Upper lobe of right lung (tissue), 1 donor: ENCODE results near the gene EHBP1L1. TPM values are rescaled to one million over a fixed set of nuclear protein-coding genes. Genes with fewer than 3 reads are reported as not detected.

Experiments
- ATAC-seq: fragments of 200-7000 bp; cut with Tn5 transposase; one replicate; pipeline ENCODE4 v1.9.1; 2020; ENCODE audit warnings: mild to moderate bottlenecking, moderate library complexity
- DNase-seq: peaks from one replicate; pipeline ENCODE4 v3.0.0-alpha.2; 2020
- H3K27ac ChIP-seq: fragments of 200-600 bp; one replicate; pipeline ENCODE4 v1.8.0; 2022
- H3K27me3 ChIP-seq: fragments of 200-600 bp; one replicate; pipeline ENCODE4 v1.8.0; 2022; ENCODE audit warnings: mild to moderate bottlenecking
- H3K36me3 ChIP-seq: fragments of 200-600 bp; one replicate; pipeline ENCODE4 v1.8.0; 2022
- H3K4me1 ChIP-seq: fragments of 200-600 bp; one replicate; pipeline ENCODE4 v1.8.0; 2022
- H3K4me3 ChIP-seq: fragments of 200-600 bp; one replicate; pipeline ENCODE4 v1.8.0; 2022; ENCODE audit warnings: mild to moderate bottlenecking
- H3K9me3 ChIP-seq: fragments of 200-600 bp; one replicate; pipeline ENCODE4 v1.8.0; 2022
- intact Hi-C: fragments of 100-400 bp; cut with DNase I; formaldehyde crosslinking; loops from one replicate; pipeline ENCODE4 v1.11.0; 2022
- total RNA-seq: library from RNA; stranded (reverse); fragmentation: NEBNext Ultra II Directional; extraction: Animal tissue kit (Norgen Biotek cat#: 25700); gene quantifications from one replicate; pipeline ENCODE4 v1.2.1, GENCODE V29; 2021
- TF ChIP-seq, protein P1 (sequence below): fragments of 200-600 bp; IDR thresholded peaks from one replicate; pipeline ENCODE4 v1.8.0; 2022; ENCODE audit warnings: antibody characterized with exemption
- donor health status: DM: no; HTN: yes; CAD: no; lungs with severe emphysema.

The EHBP1L1 gene
- total RNA-seq, 1 donor from 2014 or later: 88.3 TPM

DNA sequence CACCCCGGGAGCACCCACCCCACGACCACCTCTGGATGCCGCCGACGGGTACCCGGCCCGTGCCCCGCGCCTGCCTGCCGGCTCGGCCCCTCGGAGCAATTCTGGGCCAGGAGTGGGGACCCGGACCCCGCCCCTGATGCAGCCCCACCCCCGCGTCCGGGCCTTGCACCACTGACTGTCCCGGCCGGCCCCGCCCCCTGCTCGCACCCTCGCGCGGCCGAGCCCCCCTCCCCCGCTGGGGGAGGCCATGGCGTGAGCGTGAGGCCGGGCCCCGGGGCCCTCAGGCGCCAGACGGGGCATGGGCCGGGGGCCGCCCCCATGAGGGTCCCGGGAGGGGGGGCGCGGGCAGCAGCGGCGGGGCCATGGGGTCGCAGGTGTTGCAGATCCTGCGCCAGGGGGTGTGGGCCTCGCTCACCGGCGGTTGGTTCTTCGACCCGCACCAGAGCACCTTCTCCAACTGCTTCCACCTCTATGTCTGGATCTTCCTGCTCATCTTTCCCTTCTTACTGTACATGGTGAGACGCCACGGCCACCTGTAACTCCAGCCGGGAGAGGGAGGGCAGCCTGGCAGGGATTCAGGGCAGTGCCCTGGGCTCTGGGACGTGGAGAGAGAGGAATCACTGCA, 40.2 kb downstream of the EHBP1L1 start:
- TF ChIP-seq, protein P1, sequence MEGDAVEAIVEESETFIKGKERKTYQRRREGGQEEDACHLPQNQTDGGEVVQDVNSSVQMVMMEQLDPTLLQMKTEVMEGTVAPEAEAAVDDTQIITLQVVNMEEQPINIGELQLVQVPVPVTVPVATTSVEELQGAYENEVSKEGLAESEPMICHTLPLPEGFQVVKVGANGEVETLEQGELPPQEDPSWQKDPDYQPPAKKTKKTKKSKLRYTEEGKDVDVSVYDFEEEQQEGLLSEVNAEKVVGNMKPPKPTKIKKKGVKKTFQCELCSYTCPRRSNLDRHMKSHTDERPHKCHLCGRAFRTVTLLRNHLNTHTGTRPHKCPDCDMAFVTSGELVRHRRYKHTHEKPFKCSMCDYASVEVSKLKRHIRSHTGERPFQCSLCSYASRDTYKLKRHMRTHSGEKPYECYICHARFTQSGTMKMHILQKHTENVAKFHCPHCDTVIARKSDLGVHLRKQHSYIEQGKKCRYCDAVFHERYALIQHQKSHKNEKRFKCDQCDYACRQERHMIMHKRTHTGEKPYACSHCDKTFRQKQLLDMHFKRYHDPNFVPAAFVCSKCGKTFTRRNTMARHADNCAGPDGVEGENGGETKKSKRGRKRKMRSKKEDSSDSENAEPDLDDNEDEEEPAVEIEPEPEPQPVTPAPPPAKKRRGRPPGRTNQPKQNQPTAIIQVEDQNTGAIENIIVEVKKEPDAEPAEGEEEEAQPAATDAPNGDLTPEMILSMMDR: no peak
- no peaks in the 10 kb centered on the region for H3K9me3 ChIP-seq
- H3K4me1 ChIP-seq: peaks cover 29% of the 10 kb centered on the region
- H3K27me3 ChIP-seq: no peaks in the 10 kb centered on the region
- peak overlapping the region; percentile 87 for H3K27ac ChIP-seq
- peak overlapping the region; percentile 90 for H3K4me3 ChIP-seq
- intact Hi-C loops: no loop called here
- H3K36me3 ChIP-seq: peaks cover 39% of the 10 kb centered on the region
- peak; percentile 0 for ATAC-seq
- no peak for DNase-seq

DNA sequence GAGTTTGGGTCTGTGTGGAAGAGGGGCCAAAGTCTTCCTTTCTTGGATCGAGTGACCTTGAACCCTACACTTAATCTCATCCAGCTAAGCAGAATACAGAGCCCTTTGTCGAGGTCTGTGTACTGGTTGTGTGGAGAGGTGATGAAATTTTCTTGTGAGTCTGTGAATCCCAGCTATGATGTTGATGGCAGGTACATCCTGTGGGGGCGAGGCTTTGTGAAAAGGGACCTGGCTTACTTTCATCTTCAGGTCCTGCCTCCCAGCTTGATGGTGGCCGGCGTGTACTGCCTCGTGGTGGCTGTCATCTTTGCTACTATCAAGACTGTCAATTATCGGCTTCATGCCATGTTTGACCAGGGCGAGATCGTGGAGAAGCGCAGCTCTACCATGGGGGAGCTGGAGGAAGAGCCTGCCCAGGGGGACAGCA, 40.7 kb downstream of the EHBP1L1 start:
- DNase-seq: no peak
- peak overlapping the region; percentile 90 for H3K4me3 ChIP-seq
- TF ChIP-seq, protein P1: no peak
- intact Hi-C loops: no loop called here
- peaks cover 44% of the 10 kb centered on the region for H3K36me3 ChIP-seq
- H3K27me3 ChIP-seq: no peaks in the 10 kb centered on the region
- H3K4me1 ChIP-seq: peaks cover 29% of the 10 kb centered on the region
- peak overlapping the region; percentile 87 for H3K27ac ChIP-seq
- no peaks in the 10 kb centered on the region for H3K9me3 ChIP-seq
- ATAC-seq: no peak

DNA sequence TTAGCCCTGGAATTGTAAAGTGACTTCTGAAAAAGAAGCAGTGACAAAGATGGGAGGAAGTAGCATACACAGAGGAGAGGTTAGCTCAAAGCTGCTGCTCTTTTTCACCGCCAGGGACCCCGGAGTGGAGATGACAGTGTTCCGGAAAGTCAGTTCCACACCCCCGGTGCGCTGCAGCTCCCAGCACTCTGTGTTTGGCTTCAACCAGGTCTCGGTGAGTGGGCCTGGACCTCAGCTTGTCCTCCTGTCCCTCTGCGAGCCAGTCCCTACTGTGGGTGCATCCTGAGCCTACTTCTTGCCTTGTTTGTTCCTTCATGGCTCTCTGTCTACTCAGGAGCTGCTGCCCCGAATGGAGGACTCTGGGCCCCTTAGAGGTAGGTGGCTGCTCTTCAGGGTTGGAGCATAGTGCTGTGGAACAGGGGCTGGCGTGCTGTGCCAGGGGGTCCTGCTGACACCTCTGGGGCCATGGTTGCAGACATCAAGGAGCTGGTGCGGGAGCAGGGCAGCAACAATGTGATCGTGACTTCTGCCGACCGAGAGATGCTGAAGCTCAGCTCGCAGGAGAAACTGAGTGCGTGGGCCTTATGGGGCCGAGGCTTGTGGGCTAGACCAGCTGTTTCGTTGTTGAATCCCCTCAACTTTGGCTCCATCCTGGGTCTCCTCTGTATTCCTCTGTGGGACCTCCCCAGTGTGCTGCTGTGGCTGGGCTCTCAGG, 41.4 kb downstream of the EHBP1L1 start:
- ATAC-seq (no peak), DNase-seq (no peak)
- Histone ChIP-seq H3K27ac (no peak overlapping the region), H3K36me3 (peaks cover 45% of the 10 kb centered on the region), H3K4me3 (no peak overlapping the region), H3K27me3 (no peaks in the 10 kb centered on the region), H3K4me1 (peaks cover 22% of the 10 kb centered on the region), H3K9me3 (no peaks in the 10 kb centered on the region)
- TF ChIP-seq, protein P1: no peak
- intact Hi-C loops: no loop called here

DNA sequence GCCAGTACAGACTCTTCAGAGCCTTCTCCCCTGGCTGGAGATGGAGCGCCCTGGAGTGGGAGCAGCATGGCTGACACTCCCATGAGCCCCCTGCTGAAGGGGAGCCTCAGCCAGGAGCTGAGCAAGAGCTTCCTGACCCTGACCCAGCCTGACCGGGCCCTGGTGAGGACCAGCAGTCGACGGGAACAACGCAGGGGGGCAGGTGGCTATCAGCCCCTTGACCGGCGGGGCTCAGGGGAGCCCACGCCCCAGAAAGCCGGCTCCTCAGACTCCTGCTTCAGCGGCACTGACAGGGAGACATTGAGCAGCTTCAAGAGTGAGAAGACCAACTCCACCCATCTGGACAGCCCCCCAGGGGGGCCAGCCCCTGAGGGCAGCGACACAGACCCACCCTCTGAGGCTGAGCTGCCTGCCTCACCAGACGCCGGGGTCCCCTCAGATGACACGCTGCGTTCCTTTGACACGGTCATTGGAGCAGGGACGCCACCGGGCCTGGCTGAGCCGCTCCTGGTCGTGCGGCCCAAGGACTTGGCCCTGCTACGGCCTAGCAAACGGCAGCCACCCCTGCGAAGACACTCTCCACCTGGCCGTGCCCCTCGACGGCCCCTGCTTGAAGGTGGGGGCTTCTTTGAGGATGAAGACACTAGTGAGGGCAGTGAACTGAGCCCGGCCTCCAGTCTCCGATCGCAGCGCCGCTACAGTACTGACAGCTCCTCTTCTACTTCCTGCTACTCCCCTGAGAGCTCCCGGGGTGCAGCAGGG, 42.3 kb downstream of the EHBP1L1 start:
- Histone ChIP-seq H3K9me3 (no peaks in the 10 kb centered on the region), H3K4me3 (no peak overlapping the region), H3K4me1 (peaks cover 14% of the 10 kb centered on the region), H3K27ac (no peak overlapping the region), H3K27me3 (no peaks in the 10 kb centered on the region), H3K36me3 (peaks cover 44% of the 10 kb centered on the region)
- DNase-seq (no peak), ATAC-seq (no peak)
- intact Hi-C loops: no loop called here
- TF ChIP-seq, protein P1: no peak

DNA sequence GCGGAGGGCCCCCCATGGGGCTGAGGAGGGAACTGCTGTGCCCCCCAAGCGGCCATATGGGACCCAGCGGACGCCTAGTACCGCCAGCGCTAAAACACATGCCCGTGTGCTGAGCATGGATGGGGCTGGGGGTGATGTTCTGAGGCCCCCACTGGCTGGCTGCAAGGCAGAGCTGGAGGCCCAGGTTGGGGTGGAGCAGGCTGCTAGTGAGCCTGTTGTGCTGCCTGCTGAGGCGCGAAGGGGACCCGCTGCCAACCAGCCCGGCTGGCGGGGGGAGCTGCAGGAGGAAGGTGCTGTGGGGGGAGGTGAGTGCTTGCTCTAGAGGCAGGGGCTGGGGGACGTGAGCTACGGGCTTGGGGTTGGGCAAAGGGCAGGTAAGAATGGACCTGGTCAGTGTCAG, 42.9 kb downstream of the EHBP1L1 start:
- DNase-seq (no peak), ATAC-seq (no peak)
- Histone ChIP-seq H3K4me3 (no peak overlapping the region), H3K27me3 (no peaks in the 10 kb centered on the region), H3K27ac (no peak overlapping the region), H3K9me3 (no peaks in the 10 kb centered on the region), H3K4me1 (peaks cover 12% of the 10 kb centered on the region), H3K36me3 (peaks cover 50% of the 10 kb centered on the region)
- TF ChIP-seq, protein P1: no peak
- intact Hi-C loops: no loop called here
